HG02840 (cell line): ENCODE results near the gene ALK.

ENCODE experiments used
- ATAC-seq: cut with Tn5 transposase; IDR thresholded peaks from one replicate; pipeline ENCODE4 v1.9.1; 2021; ENCODE audit warnings: mild to moderate bottlenecking, moderate library complexity, moderate number of reproducible peaks; ENCODE audit not compliant: unreplicated experiment, low FRiP score

Gene ALK

DNA sequence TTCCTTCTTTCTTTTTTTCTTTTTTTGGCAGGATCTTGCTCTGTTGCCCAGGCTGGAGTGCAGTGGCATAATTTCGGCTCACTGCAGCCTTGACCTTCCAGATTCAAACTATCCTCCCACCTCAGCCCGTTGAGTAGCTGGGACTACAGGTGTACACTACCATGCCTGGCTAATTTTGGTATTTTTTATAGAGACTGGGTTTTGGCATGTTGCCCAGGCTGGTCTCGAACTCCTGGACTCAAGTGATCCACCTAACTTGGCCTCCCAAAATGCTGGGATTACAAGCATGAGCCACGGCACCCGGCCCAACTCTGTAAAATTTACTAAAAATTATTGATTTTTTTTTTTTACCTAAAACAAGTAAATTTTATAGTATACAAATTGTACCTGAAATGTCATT lies 360.8 kb downstream of the ALK start:
- ATAC-seq = no peak

DNA sequence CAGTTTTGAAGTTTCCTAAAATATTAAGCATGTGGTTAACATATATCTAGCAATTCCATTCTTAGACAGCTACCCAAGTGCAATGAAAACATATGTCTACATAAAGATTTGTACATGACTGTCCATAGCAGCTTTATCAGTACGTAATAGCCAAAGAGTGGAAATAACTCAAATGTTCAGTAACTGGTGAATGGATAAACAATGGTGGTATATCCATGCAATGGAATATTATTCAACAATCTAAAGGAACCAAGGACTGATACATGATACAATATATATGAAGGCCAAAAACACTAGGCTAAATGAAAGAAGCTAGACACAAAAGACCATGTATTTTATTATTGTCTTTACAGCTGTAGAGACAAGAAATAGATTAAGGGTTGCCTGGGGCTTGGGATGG lies 361.4 kb downstream of the ALK start:
- ATAC-seq = no peak

DNA sequence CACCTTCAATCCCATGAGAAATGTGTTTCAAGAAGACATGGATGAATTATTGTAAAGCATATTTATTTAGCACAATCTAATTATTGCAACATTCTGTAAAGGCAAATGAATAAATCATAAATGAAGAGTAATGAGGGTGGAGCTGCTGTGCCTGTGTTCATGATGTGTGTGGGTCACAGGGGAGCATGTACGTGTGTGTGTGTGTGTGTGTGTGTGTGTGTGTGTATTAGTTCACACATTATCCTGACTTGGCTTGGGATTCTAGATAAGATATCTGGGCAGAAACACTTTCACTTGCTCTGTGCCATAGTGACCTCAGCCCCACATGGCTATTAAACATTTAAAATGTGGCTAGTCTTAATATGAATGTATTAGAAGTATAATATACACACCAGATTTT lies 361.8 kb downstream of the ALK start:
- no peak for ATAC-seq

DNA sequence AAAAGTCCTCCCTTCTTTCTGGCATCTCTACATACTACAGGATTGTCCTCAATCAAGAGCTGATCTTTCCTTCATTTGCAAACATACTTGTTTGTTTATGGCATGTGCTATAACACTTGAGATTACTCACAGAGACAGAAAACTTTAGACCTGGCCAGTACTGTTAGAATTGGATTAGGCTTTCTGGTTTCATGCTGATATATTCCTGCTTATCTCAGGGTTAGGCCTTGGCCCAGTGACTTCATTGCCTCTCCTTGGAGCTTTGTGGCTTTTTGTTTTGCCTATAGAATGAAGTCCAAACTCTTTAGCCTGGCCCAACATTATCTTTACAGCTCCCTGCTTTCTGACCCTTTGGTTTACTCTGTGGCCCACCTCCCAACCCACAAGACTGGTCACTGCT lies 363.3 kb downstream of the ALK start:
- ATAC-seq = no peak

DNA sequence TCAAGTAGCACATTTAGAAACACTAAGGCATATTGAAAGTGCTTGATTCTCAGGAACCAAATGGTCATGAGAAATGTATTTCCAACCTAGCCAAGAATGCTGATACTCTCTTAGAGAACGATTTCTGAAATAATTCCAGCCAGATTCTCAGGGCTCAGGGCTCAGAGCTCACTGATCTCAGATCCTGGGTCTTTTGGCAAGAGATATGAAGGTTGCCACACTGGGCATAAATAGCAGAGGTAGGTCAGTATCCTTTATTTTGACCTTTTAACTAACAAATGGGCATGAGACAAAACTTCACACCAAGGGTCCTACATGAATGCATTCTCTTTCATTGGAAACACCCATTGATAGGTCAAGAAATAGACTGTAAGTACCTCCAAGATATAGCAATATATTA lies 364.1 kb downstream of the ALK start:
- no peak for ATAC-seq

DNA sequence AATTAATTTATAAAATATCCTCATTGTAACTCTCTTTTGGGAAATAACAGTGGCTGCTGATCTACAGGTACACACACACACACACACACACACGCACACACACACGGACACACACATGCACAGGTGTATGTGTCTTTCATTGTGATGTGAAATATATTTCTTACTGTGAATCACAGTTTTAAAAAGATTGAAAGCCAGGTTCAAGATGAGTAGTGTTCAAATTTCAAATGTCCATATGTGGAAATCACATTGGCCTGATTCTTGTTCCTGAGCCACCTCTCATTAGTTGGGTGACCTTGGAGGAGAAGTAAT lies 372.4 kb downstream of the ALK start:
- ATAC-seq = no peak

DNA sequence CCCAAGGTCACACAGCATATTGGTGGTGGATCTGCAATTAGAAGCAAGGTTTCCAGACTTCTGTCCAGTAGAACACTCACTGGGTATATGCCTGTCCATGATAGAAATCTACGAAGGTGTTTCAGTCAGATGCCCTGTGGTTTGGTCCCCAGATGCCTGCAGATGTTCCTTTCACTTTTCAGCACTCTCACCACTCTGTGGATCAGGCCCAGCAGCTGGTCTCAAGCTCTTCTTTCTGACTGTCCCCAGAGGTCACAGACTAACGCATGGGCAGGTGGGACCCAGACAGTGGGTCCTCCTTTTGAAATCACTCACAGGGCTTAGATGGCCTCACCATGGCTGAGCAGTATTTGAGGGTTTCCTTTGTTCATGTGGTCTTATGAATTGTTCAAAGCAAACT lies 376.5 kb downstream of the ALK start:
- ATAC-seq = no peak

DNA sequence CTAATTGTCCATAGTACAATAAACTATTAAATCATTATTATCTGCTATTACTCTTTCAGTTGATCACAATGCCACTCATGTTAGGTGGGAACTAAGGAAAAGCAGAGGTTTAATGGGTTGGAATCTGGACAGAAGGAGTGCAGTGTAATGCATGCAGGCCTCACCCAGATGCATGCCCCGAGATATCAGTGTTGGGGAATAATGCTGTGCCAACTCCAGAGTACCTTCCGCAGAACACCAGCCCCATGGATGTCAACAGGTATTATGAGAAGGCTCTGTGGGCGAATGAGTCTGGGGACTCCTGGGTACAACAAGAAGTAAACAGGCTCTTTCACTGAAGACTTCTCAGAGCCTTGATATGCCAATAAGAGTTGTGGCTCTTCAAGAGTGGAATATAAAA lies 377.4 kb downstream of the ALK start:
- no peak for ATAC-seq

DNA sequence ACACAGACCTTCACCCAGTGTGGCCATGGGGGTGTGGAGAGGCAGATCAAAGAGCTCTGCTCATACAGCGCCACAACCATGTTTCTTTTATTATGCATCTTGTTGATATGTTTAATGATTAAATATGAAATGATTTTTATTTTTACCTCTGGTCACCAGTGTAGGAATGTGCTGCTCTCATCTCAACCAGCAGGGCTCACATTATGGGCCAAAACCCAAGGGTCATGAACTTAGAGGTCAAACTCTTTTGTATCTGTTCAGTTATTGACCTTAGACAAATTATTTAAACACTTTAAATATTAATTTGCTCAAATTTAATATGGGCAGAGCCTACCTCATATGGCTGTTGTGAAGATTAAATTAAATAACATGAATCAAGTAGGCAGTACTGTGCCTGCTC lies 386.2 kb downstream of the ALK start:
- ATAC-seq = no peak

DNA sequence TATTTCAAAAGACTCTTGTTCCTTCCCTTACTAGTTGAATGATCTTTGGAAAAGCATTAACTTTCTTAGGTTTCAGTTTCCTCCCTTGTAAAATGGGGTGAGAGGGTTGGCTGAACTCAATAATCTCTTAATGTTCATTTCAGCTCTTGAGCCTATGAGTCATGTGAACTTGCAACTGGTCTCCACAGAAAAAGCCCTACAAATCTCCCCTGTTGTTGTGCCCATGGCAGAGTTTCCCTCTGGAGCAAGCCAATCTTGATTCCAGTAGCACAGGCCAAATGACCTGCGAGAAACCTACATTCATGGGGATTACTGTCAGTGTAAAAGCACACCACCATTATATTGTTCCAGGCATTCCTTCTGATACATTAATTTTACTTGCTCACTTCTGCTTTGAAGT lies 388.9 kb downstream of the ALK start:
- no peak for ATAC-seq

DNA sequence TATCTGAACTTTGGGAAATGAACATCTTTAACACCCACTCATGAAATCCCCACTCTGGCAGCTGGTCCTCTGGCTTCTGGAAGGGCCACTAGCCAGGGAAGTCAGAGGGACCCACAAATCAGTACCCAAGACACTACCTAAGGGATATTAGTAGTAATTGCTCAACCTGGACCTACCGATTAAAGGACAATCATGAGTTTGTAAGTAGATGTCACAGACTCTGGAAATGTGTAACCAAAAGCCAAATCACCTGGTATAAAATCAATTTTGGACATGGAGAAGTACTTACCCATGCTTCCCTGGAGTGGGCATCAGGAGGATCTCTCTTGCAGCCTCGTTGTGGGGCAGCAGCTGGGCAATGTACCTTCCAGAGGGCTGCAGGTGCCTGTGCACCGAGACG lies 389.8 kb downstream of the ALK start:
- ATAC-seq = no peak

DNA sequence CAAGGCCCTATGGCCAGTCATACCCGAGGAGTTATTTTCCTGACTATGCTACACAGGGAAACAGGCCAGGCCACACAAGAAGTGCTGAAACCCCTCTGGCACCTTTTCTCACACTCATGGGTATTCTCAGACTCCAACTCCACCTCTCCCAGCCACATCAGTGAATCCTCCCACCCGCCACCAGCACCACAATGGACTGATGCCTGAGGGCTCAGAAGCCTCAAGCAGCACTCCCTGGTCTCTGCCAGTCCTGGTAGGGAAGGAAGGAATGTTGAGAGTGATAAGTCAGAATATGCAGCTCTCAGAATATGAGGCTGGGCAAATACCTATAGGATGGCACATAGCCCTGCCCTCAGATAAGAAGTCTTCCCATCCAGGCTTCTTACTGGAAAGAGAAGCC lies 391.1 kb downstream of the ALK start:
- ATAC-seq = no peak

DNA sequence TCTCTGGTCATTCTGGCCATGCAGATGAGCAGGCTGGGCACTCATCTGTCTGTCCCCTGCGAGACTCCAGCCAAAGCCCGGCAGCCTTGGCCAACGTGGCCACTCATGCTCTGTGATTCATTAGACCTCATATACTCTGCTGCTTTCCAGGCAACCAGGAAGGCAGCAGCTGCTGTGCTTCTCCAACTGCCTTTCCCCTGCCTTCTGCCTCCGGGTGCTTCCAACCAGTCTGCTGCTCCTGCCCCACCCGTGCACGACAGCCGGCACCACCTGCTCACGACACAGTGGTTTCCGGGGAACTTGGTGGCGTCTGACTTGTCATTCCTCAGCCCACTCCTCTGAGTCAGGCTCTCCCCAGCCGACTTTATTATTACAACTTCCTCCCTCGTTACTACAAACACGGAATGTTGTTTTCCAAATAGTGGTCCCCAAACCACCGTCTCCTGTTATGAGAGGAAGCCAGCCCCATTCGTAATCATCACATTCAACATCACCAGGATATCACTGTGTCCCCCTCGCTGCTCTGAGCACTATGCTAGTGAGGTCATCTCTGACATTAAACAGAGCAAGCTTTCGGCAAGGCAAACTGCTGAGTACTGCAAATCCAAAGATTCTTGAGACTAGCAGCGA lies 392.4 kb downstream of the ALK start:
- ATAC-seq = no peak

DNA sequence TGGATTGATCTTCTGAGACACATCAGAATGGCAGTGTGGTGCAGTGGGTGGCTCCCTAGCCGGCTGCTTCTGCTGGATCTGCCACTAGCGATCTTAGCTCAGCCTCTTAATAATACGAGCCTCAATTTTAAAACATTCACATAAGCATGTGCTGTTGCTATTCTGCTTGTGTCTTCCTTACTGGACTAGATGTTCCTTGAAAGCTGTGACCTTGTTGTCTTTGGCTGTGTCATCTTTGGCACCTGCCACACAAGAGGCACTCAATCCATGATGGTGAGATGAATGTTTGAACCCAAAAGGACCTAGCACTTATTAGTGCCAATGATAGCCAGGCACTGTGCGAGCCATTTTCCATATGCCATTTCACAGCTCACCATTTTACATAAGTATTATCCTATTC lies 393.0 kb downstream of the ALK start:
- no peak for ATAC-seq

DNA sequence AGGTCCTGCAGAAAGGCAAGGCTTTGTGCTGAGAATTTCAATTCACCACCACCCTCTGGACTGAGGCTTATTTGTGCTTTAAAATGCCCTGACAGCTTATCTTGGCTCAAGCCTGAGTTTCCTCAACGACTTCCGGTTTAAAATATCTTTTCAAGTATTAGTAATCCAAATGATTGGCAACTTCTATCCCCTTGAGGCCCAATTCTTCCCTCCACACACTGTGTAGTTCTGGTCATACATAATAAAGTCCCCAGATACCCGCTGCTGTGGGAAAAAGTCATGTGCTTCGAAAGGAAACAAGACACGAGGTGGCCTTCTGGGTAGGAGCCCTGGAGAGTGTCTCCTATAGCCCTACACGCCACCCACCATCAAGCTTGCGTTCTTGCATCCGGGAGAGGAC lies 393.4 kb downstream of the ALK start:
- ATAC-seq = no peak

DNA sequence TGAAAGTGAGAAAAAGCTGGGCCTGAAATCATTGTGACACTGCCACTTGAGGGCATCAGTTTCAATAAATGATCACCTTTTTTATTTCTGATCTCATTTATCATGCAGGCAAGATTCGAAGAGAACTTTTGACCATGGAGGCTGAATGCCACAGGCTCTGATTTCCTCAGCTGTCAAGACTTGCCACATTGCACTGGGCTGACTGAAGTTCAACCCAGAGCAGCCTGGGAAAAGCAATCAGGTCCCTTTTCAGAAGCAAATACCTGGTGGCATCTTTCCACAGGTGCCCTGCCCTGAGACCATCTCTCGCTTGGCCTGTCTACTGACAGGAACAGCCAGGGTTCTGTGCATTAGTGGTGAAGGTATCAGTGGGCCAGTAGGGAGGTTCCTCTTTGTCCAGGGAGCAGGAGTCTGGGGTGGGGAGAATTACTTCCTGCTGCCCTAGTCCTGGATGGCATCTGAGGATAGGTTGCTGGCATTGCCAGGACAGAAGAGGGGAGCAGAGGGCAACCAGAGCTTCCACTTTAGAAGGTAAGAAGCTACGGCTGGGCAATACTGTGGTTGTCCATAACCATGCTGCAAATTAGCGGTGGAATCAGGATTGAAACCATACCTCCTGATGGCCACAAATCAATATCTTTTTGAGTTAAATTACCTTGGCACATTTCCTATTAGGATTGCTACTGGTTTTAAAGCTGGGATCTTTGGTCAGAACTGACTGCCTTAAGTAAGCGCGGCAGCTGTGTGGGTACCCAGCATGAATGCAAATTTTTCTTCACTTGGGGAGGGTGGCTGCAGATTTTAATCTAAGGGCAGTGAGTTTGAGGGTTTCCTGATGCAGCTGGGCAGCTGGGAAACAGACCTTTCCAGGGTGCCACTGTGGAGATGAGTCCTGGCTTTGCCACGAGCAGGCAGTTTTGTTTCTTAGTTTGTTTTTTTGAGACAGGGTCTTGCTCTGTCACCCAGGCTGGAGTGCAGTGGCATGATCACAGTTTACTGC lies 394.5 kb downstream of the ALK start:
- ATAC-seq = no peak

DNA sequence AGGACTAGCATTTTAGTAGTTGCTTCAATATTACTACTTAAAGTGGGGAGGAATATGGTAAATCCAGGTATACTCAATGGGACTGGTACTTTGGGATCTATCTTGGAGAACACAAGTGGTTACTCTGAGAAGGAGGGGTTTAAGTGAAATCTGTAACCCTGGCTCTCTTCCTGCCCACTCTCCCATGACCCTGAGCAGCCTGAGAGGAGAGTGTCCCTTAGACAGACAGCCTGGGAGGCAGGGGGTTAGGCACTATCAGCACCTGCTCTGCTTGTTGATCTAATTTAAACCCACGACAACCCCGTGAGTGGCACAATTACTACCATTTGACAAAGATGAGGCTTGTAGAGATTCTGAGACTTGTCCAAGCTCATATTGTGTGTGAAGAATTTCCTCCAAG lies 395.5 kb downstream of the ALK start:
- no peak for ATAC-seq

DNA sequence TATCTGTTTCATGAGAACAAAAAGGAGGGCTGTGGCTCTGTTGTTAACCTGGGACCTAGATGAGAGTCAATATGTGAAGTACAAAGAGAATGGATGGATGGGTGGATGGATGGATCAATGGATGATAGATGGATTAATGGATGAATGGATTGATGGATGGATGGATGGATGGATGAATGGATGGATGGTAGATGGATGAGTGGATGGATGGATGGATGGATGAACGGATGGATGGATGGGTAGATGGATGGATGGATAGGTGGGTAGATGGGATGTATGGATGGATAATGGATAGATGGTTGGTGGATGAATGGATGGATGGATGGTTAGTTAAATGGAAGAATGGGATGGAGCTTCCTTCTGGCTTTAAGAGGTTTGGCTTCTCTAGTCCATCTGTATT lies 396.7 kb downstream of the ALK start:
- ATAC-seq = no peak

DNA sequence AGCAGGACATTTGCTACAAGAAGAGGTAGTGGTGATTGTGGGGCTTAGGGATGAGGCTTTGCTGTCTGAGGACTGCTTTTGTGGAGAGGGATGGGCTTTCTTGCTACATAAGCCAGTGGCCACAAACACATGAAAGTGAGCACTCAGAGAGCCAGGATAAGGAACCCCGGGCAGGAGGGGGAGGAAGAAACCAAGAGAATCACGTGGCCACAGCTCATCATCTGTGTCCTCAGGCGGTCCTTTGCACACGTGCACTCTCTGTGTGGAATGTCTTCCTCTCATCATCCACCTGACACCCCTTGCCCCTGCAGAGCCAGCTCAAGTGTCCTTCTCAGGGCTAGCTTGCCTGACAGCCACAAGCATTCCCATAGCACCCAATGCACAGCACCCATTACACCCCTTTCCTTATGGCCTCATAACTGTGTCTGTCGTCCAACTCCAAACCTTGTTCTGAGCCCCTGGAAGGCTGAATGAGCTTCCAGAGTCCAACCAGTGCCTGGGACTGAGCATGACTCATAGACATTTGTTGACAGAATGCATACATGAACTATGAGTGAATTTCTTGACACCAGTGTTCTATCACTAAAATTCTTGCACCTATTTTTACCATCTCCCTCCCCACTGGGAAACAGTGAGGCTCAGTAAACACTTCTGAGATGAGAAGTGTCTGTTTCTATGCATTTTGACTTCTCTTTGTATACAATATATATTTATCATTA lies 398.3 kb downstream of the ALK start:
- no peak for ATAC-seq

DNA sequence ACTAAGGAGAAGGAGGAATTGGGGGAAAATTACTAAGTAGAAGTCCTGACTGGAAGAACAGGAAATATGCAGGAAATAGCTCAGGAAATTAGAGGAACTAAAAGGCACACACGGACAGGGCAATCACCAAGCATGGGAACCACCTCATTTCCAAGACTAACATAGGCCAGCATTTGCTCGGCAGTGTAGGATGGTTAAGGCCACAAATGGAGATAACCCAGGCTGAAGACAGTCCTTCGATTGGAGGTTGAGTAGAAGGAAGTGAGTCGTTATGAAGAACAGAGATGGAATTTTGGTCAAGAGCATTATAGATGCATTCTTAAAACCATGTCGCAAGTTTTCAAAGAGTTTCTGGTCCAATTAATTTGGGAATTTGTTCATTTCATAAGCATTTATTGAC lies 401.4 kb downstream of the ALK start:
- no peak for ATAC-seq

DNA sequence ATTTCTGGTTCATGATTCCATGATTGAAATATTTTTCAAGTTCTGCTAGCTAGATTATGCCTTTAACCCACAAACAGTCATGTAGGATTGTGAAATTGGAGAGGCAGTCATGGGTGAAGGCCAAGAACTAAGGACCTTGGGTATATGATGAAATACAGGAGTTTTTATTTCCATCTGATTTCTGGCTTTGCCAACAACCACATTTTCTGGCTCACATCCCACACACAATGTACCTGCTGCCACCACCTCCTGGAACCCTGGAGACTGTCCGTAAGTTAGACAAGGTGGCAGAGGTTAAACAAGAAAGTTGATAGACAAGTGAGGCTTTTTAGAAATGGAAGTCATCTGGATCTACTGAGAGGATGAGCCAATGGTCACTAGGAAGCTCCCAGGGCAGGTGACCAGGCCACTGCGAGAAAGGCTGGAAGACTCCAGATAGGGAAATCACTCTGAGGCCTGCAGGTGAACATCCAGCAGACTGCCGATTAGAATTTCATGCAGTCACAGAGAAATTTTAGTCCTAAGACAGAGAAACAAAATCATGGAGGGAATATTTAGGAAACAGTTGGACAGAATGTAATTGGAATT lies 402.0 kb downstream of the ALK start:
- ATAC-seq = no peak
